Right lobe of liver (tissue), 6 donors: ENCODE measurements around the gene TMEM14B. TPM values are rescaled to one million over a fixed set of nuclear protein-coding genes. Genes with fewer than 3 reads are reported as not detected.

Experiments
- ATAC-seq, 4 donors: fragments of 200-7000 bp; cut with Tn5 transposase; one replicate each; pipeline ENCODE4 v1.9.1; 2020; ENCODE audit warnings: mild to moderate bottlenecking in 4 of 4, moderate library complexity in 4 of 4
- DNase-seq, 3 donors: peaks; one replicate each; pipeline ENCODE4 v3.0.0-alpha.2; 2020
- H3K27ac ChIP-seq, 3 donors: fragments of 200-600 bp; one replicate each; pipeline ENCODE4 v1.8.0; 2022
- H3K27me3 ChIP-seq, 2 donors: fragments of 200-600 bp; one replicate each; pipeline ENCODE4 v1.8.0; 2022
- H3K36me3 ChIP-seq, 4 donors: fragments of 200-600 bp; sonication (generic) in 1 of 4; one replicate each; pipeline versions ENCODE4 v1.5.1 to v1.8.0; 2017 to 2022; ENCODE audit warnings: control low read depth in 1 of 4
- H3K4me1 ChIP-seq, 4 donors: fragments of 200-600 bp; sonication (generic) in 1 of 4; one replicate each; pipeline versions ENCODE4 v1.5.1 to v1.8.0; 2017 to 2022; ENCODE audit warnings: control low read depth in 1 of 4
- H3K4me3 ChIP-seq, 3 donors: fragments of 200-600 bp; one replicate each; pipeline ENCODE4 v1.8.0; 2022
- H3K9me3 ChIP-seq, 4 donors: fragments of 200-600 bp; sonication (generic) in 1 of 4; one replicate each; pipeline versions ENCODE4 v1.5.1 to v1.8.0; 2017 to 2022; ENCODE audit warnings: control low read depth in 1 of 4
- POLR2A ChIP-seq: fragments of 450-650 bp; IDR thresholded peaks from one replicate; pipeline ENCODE4 v1.6.1; 2017; ENCODE audit warnings: antibody characterized with exemption, mild to moderate bottlenecking
- WGBS: methylation state at CpG from one replicate; pipeline ENCODE4 v1.1.6; 2018; ENCODE audit warnings: low coverage, low lambda C conversion rate; ENCODE audit not compliant: insufficient coverage; ENCODE audit errors: missing lambda C conversion rate; 5-methylcytosine and 5-hydroxymethylcytosine counted together
- intact Hi-C, 2 donors: fragments of 100-400 bp; cut with DNase I; formaldehyde crosslinking; loops; one replicate each; pipeline versions ENCODE4 v1.11.2 to v1.14.1; 2022
- total RNA-seq, 6 experiments: library from RNA; depleted of rRNA in 2 of 6; stranded (reverse); fragments of >200 nt in 2 of 6; fragmentation: NEBNext Ultra II Directional in 3 of 6; extraction: Animal tissue kit (Norgen Biotek cat#: 25700) in 3 of 6; gene quantifications; one replicate each; pipeline versions ENCODE4 v1.1.0 to v1.2.4, GENCODE V29; 2016 to 2023
- TF ChIP-seq, protein P1 (sequence below), 4 donors: fragments of 200-600 bp in 3 of 4; fragments of 450-650 bp in 1 of 4; IDR thresholded peaks; one replicate each; pipeline versions ENCODE4 v1.5.1 to v1.8.0; 2016 to 2022; ENCODE audit warnings: antibody characterized with exemption in 4 of 4, mild to moderate bottlenecking in 2 of 4
- donor health status: DM: no; HTN: yes; CAD: no.
- donor health status: DM: no; HTN: no; CAD: no.
- donor health status: DM: no; HTN: no; CAD: no.
- donor health status: DM: no; HTN: yes; CAD: no.
- donor health status: DM: no; HTN: yes; CAD: no.

The TMEM14B gene
- total RNA-seq, 6 experiments from 2014 or later, result 32.6 to 49.8 (median 43.5) TPM

DNA sequence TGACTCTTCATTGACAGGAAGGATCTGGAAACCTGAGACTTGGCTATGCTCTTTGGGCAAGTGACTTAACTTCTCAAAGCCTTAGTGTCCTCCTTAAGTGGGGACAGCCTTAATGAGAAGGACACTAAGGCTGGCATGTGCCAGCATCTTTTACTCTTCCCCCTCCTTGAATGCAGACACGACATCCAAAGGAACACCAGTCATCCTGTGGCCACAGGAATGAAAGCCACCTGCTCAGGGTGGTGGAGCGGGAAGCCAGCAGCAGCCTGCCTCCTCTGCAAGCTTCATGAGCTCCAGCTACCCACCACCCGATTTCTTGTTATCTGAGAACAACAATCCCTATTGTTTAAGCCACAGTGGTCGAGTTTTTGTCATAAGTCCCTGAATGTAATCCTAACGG, 44.5 kb downstream of the TMEM14B start:
- Histone ChIP-seq H3K36me3 (no peaks in the 10 kb centered on the region), H3K27me3 (no peaks in the 10 kb centered on the region), H3K9me3 (no peaks in the 10 kb centered on the region), H3K4me1 (no peaks in the 10 kb centered on the region), H3K4me3 (no peak overlapping the region), H3K27ac (no peak overlapping the region)
- TF ChIP-seq, protein P1, sequence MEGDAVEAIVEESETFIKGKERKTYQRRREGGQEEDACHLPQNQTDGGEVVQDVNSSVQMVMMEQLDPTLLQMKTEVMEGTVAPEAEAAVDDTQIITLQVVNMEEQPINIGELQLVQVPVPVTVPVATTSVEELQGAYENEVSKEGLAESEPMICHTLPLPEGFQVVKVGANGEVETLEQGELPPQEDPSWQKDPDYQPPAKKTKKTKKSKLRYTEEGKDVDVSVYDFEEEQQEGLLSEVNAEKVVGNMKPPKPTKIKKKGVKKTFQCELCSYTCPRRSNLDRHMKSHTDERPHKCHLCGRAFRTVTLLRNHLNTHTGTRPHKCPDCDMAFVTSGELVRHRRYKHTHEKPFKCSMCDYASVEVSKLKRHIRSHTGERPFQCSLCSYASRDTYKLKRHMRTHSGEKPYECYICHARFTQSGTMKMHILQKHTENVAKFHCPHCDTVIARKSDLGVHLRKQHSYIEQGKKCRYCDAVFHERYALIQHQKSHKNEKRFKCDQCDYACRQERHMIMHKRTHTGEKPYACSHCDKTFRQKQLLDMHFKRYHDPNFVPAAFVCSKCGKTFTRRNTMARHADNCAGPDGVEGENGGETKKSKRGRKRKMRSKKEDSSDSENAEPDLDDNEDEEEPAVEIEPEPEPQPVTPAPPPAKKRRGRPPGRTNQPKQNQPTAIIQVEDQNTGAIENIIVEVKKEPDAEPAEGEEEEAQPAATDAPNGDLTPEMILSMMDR (IDR thresholded peaks at IDR 0.05), result no peak
- TF ChIP-seq POLR2A, result no peak
- intact Hi-C loops, result no loop called here
- DNase-seq, result no peak
- WGBS, result 76% methylated on average over 5 of the region's 5 CpGs
- ATAC-seq, result no peak

DNA sequence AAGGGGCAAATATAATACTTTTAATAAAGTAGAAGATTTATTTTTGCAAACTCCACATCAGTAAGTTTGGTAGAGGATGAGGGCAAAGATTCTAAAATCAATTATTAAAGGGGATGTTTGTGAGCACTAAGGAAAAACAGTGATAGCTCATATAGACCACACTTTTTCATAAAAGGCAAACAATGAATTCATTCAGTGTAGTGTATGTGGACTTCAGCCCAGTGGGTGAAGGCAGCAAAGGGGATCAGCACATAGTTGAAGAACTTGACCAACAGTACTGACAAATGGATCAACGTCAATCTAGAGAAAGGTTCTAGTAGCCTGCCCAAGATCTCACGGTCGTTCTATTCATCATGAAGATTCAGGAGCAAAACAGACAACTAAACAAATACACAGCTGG, 45.4 kb downstream of the TMEM14B start:
- no peak for TF ChIP-seq POLR2A
- TF ChIP-seq, protein P1 (IDR thresholded peaks at IDR 0.05), result no peak
- Histone ChIP-seq H3K4me3 (no peak overlapping the region), H3K27me3 (no peaks in the 10 kb centered on the region), H3K27ac (no peak overlapping the region), H3K36me3 (no peaks in the 10 kb centered on the region), H3K4me1 (no peaks in the 10 kb centered on the region), H3K9me3 (no peaks in the 10 kb centered on the region)
- no peak for ATAC-seq
- WGBS, result no CpG with 5 or more reads among the region's 3 CpGs
- intact Hi-C loops, result no loop called here
- no peak for DNase-seq

- 76% methylated on average over 6 of the region's 6 CpGs for WGBS
- TF ChIP-seq, protein P1 (IDR thresholded peaks at IDR 0.05), result no peak
- no peak for TF ChIP-seq POLR2A
- DNase-seq (no peak), ATAC-seq (no peak)
- intact Hi-C loops, result no loop called here
- no peak overlapping the region for H3K27ac ChIP-seq
- H3K4me3 ChIP-seq, result no peak overlapping the region
- no peaks in the 10 kb centered on the region for H3K27me3 ChIP-seq
- H3K36me3 ChIP-seq, result no peaks in the 10 kb centered on the region
- H3K9me3 ChIP-seq, result no peaks in the 10 kb centered on the region
- H3K4me1 ChIP-seq, result no peaks in the 10 kb centered on the region
Observed at GRCh38 chr6:10793695-10794094, 46.1 kb downstream of the TMEM14B start.

DNA sequence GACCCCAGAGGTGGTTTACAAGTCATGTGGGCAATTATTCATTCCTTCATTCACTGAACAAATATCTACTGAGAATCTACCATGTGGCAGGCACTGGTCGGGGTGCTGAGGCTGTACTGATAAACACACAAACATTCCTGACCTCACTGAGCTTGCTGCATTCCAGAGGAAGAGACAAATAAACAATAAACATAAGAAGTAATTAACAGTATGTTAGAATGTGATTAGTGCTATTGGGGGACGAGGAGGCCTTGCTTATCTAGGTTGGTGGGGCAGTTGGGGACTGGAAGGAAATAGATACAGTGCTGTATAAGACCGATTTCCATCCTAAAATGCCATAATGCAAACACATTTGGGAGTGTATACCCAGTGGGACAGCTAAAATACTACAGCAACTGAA, 46.6 kb downstream of the TMEM14B start:
- intact Hi-C loops, result no loop called here
- Histone ChIP-seq H3K27me3 (no peaks in the 10 kb centered on the region), H3K27ac (no peak overlapping the region), H3K4me1 (no peaks in the 10 kb centered on the region), H3K4me3 (no peak overlapping the region), H3K9me3 (no peaks in the 10 kb centered on the region), H3K36me3 (no peaks in the 10 kb centered on the region)
- DNase-seq, result no peak
- 62% methylated on average over 3 of the region's 3 CpGs for WGBS
- TF ChIP-seq POLR2A, result no peak
- ATAC-seq, result no peak

DNA sequence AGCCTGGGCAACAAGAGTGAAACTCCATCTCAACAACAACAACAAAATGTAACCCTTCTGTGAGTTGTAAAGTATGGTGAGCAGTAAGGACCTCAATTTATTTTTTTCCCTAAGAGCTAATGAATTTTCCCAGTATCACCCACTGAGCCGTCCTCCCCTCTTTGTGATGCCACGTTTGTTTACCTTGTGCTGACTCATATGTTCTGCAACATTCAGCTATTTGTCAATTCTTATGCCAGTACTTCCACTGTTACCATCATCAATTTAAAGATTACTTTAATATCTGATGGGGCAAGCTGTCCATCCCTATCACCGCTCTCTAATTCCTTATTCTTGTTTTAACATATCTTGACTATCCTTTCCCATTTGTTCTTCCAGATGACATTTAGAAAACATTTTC, 53.2 kb downstream of the TMEM14B start:
- Histone ChIP-seq H3K4me3 (no peak overlapping the region), H3K27me3 (no peaks in the 10 kb centered on the region), H3K27ac (no peak overlapping the region), H3K9me3 (no peaks in the 10 kb centered on the region), H3K4me1 (no peaks in the 10 kb centered on the region), H3K36me3 (no peaks in the 10 kb centered on the region)
- intact Hi-C loops, result loop anchor here in 1 of 2 donors (10.0 kb wide), 1 partner anchor 326 kb away; no protein-coding TSS in a partner anchor
- TF ChIP-seq, protein P1 (IDR thresholded peaks at IDR 0.05), result no peak
- no peak for TF ChIP-seq POLR2A
- DNase-seq (no peak), ATAC-seq (peak; percentile 37 to 95 (median 56))
- whole genome bisulfite sequencing, result 43% methylated on average over 3 of the region's 3 CpGs
